Lung microvascular endothelial cell (primary cell): ENCODE results near the gene ELL2. TPM values are rescaled to one million over a fixed set of nuclear protein-coding genes. Genes with fewer than 3 reads are reported as not detected.
A peak's percentile ranks its signal among the peaks of the same experiment; 100 is the strongest.

Experiments used
- DNase-seq, 2 donors: peaks; one replicate each; pipeline versions ENCODE4 v3.0.0 to v3.0.0-alpha.2; 2010; ENCODE audit warnings: low read depth in 2 of 2
- total RNA-seq: library from RNA; depleted of rRNA; stranded (reverse); fragments of >200 nt; gene quantifications from 2 replicates; pipeline ENCODE4 v1.2.1, GENCODE V29; 2014

The ELL2 gene
- total RNA-seq, 1 donor from 2014 or later: 11.7 TPM

DNA sequence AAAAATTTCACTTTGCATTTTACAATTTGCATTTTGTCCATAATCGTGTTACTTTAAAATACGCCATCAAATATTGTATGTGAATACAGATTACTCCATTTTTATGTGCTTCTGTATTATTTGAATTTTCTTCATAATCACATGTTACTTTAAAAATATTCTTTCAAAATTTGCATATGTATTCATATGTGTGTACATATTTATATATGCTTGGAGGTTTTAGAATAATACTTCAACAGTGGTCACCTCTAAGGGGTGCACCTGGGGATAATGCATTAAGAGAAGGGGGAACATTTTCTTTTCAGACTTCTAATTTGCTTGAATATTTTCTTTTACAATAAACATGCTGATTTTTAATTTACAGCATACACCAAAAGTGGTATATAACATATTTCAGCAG is 21.9 kb upstream of the ELL2 start:
- DNase-seq: no peak

DNA sequence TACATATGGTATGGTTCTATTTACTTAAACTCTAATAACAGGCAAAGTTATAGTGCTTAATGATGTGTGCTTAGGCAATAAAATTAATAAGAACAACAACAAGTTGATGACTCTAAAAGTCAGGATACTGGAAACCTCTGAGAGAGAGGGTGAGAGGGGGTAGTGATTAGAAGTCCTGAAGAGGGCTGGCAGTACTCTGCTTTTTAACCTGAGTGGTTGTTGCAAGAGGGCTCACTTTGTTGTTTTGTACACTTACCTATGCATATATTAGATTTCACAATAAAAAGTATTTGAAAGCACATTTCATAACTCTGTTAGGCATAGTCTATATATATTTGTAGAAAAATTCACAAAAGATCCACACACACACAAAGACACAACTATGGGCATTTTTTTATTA is 21.4 kb upstream of the ELL2 start:
- no peak for DNase-seq

DNA sequence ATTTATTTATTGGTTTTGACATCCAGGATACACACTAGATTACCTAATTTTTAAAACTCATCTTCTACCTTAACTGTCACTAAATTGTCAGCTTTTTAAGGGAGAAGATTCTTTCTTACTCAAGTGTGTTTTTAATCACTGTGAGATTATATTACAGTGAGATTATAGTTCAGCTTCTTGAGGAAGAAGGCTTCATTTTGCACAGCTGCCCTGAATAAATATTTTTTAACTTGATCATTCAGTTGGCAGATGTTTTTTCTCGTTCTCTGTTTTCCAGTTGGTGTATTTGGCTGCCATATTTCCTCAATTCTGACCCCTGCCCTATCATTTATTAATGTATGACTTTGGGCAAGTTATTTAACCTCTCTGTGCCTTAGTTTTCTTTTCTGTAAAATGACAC is 15.0 kb upstream of the ELL2 start:
- DNase-seq: no peak

DNA sequence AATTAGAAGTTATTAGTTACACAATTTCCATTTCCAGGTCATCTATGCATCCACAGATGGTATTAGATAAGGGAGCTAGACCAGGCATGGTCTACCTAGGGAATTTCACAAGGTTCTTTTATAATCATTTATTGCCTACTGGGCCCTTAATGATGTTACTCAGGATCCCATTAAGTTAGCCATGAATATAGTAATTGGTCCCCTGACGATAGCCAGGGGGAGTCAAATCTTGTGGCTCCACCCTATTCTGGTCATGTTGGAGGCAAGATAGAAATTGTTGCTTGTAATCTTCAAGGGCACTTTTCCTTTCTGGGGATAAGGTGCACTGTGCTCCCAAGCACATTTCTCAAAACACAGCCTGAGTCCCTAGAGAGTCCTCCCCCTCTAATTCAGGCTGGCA is 14.1 kb upstream of the ELL2 start:
- DNase-seq: no peak

DNA sequence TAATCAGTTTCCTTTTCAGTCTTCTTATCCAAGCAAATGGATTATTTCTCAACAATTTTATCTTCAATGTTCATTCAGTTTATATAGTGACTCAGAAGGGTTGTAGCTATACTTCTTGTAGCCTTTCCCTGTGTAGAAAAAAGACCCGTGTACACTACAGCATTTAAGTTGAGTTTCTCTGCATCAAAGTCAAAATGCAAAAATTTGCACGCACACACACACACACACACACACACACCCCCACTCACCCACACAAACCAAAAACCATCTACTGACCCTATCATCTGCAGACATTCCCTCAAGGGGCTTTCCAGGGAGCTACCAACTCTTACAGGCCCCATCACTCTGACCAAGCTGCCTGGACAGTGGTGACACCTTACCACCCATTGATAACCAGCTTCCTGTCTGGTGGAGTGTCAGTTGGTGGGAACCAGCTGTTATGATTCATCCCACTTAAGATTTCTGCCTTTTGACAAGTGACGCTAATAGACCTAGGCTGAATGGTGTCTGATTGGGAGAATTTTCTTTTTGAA is 12.2 kb upstream of the ELL2 start:
- DNase-seq: peak in 1 of 2 donors; percentile 80

DNA sequence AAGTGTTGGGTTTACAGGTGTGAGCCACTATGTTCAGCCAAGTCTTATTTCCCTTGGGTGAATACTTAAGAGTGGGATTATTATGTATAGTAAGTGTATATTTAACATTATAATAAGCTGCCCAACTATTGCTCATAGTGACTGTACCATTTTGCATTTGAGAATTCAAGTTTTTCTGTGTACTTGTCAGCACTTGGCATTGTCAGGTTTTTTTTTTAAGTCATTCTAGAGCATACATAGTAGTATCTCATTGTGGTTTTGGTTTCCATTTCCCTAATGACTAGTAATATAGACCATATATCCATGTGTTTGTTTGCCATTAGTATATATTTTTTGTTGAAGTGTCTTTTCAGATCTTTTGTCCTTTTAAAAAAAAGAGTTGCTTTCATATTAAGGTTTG is 10.5 kb upstream of the ELL2 start:
- DNase-seq: no peak

DNA sequence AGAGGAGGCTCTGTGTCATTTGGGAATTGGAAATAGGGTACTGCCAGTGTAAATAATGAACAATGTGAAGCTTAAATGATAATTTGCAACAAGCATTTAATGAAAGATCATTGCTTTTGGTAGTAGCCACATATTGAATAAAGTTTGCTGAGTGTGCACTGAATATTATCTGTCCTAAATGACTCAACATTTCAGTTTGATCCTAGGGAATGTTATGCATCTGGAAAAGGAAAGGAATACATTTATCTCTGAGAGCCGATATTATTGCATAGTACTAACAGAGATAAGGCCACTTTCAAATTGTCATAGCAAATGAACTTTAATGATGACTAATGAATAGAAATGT is 8.7 kb upstream of the ELL2 start:
- DNase-seq: no peak

DNA sequence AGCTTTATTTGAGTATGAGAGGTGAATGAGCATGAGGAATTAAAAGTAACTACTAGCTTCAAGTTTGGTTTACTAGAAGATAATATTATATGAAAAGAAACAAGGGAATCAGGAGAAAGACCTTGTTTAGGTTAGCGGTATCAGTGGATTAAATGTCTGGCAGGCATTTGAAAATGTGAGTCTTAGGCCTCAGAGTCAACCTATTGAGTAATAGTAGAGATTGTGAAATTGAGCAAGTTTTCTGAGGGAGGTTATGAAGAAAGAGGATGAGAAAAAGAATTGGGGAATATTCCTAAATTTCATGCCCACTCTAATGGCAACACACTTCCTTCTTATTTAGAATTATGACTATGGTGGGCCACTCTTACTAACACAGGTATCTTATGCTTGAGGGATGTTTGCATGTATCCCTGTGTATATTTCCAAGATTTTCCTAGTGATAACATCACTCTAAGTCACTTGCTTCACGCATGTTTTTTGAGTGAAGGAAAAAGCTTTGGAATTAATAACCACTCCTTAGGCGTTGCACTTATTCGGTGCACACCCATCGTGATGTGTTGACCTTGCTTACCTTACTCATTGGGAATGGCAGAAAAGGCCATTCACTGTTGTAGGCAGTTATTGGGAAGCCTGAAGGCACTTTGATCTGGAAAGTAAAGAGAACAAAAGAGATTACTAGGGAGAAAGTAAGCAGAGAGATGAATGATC is 8.2 kb upstream of the ELL2 start:
- no peak for DNase-seq

DNA sequence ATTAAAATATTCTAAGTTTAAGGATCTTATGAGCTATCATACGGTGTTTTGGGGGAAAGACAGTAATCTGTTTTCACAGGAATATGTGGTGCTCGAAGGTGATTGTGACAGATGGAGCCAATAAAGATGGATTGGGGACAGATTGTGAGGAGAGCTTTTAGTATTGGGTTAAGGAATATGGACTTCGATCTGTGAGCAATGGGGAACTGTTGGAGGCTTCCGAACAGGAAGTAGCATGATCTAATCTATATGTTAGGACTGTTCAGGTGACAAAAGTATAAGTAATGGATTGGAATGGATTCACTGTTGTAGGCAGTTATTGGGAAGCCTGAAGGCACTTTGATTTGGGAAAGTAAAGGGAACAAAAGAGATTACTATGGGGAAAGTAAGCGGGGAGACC is 7.4 kb upstream of the ELL2 start:
- no peak for DNase-seq

DNA sequence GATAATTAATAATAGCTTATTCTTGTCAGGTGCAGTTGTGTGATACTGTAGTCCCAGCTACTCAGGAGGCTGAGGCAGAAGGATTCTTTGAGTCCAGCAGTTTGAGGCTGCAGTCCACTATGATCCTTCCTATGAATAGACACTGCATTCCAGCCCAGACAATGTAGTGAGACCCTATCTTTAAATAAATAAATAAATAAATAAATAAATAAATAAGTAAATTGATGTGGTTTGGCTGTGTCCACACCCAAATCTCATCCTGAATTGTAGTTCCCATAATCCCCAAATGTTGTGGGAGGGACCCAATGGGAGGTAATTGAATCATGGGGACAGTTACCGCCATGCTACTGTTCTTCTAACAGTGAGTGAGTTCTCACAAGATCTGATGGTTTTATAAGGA is 5.6 kb upstream of the ELL2 start:
- no peak for DNase-seq

DNA sequence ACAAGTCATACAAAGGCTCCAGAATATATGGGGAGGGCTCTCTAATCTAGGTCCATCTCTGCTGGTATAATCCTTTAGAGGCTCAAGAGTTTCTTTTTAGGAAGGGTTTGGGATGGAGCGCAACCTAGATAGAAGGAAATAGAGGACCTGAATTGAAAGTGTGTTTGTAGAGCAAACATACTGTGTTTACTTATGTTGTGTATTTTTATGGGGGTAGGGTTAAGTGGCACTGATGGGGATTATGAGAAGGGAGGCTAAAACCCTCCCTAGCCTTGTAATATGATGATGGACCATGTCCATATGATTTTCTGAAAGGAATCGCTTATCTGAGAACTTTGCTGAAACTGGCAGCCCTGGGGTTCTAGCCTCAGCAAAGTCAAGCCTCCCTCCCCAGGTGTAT is 4.4 kb upstream of the ELL2 start:
- no peak for DNase-seq

DNA sequence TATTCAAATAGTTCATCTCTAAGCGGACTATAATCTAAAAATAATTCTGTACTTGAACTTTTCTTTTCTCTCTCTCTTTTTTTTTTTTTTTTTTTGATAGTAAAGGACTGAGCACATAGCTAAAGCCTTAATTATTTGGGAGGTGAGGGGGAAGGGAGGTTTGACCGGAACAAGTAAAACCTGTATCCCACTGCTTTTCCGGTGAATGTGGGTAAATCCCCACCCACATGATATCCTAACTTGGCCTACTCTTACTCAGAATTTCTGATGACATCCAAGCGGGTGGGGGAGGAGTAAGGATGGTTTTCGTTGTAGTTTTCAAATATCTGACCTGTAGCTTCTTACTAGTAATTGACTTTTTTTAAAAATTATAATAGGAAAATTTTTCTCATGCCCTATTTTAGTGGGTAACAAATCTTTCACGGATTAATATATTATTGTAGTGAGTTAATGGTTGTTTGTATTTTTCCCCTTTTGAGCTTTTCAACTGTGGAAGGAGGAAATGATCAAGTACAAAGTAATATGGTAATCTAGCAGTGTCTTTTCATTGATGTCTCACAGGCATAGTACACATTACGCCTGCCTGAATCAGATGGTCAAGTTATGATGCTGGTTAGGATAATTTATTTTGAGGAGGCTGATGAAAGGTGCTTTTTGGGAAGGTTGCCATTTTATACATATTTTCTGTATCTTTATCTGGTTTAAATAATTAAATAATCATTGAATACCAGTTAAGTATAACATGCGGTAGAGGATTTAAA is 2.2 kb upstream of the ELL2 start:
- DNase-seq: no peak

DNA sequence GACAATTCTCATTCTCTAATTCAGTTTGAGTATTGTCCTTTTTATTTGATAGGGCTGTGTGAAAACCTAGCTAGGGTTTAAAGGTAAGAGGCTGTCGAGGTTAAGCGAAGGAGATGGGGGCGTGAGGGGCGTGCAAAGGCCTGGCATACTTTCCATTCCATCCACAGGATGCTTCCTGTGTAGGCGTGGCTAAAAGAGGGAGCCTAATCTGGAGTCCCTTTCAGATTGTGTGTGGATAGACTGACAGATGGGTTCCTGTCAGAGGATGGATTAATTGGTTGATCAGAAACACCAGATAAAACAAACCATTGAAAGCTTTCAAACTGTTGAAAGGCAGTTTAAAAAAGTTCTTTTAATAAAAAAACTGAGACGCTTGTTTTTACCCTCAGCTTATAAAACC is 1.1 kb upstream of the ELL2 start:
- DNase-seq: peak in 1 of 2 donors; percentile 55

DNA sequence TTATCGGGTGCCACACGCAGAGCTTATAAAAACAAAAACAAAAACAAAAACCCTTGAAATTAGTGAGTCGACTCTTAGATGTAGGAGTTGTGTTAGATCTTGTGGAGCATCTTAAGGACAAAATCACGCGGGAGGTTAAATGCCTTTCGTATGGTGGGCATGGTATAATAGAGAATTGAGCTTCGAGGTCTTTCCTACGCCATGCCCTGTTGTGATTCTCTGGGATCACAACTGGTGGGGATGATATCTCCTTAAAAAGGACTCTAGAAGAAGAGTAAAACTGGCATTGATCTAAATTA is 773 bp upstream of the ELL2 start:
- no peak for DNase-seq

DNA sequence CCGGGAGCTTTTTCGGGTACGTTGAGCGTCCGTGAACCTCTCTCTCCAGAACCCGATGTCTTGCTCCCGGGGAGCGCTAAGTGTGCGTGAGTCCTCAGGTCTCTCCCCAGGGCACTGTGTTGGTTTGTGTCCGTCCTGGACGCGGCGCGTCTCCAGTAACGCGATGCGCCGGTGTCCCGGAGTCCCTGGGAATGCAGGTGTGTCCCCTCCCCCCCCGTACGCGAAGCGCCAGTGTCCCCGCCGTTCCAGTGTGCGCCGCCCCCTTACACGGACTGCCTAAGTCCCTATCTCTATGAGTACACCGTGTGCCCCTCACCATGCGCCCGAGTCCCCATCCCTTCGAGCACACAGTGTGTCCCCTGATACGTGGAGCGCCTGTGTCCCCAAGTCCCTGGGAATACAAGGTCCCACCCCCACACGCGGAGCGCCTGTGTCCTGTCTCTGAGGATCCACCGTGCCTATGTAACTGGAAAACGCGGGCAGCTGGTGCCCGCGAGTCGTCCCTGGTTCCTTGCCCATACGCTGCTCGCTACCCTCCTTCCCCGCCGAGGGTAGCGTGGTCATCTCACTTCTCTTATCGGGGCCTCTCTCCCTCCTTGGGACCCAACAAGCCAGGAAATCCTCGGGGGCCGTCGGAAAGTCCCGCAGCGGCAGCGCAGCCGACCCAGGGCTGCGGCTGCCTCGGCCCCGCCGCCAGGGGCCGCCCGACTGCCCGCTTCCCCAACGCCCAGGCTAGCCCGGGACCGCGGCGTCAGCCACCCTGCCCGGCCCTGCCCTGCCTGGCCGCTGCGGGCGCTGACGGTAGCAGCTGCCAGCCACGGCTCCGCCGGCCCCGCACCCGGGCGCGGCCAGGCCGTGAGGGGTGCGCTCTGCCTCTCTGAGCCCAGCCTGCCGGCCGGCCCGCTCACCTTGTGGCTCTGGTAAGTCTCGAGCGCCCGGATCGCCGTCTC is 709 bp downstream of the ELL2 start:
- peak; percentile 89 to 90 for DNase-seq

DNA sequence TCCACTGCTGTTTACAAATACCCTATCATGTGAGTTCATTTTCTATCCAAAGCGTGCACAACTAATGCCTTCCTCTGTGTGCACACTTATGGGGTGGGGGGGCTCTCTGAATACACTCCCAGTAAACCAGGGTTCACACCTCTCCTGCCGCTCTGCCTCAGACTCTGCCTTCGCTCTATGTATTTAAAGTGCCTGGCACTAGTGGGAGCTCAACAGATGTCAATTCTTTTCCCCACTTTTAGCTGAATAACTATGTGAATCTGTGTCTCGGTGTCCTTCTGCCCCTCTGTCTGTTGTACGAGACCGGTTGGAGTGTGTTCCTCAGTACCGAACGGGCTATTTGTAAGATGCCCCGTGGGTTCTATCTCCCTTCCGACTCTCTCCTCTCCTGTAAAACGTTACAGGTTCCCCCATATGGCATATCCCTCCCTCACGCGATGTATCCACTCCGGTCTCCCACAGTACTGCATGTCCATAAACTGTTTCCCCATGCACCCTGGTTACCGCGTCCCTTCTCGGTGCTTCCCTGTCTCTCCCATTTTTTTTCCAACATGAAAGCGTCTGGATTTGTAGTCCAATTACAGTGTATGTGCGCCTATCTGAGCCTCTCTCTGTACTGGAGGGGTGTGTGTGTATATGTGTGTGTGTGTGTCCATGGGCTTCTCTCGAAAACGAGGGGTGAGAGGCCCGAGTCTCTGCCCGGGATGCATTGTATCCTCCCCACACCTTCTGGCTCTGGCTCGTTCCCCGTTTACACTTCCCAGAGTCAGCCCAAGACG is 1.6 kb downstream of the ELL2 start:
- DNase-seq: peak; percentile 50 to 60

DNA sequence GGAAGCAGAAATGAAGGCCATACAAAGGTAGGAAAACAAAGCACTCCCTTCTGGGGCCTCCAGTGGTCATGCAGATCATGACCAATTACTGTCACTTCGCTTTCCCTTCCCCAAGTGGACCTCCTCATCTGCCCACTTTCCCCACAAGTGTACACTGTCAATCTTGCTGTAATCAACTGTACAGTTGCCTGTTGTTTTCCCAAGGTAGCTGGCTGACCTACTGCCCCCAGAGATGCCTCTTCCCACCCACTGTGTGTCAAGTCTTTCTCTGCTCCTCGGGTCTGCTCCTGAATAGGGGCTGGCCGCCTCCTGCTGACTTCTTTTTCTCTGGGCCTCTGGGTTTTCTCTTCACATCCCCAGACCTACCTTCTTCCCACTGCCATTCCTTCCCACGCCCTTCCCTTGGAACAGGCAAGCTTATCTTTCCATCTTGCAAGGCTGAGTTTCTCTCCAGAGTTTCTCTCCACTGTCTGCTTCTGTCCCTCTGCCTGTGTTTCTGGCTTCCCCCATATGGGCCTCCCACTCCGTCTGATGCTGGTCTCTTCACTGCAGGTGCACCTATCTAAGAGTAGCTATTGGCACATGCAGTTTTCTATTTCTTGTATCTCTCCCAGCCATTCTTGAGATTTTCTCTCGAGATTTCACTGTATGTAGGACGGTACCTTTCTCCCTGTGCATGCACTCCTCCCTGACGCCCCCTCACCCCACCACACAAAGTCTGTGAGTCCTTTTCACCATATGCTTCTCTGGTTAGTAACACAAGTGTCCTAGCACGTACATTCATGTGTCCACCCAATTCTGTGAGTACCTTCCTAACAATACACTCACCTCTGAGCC is 2.4 kb downstream of the ELL2 start:
- peak; percentile 3 to 13 for DNase-seq

DNA sequence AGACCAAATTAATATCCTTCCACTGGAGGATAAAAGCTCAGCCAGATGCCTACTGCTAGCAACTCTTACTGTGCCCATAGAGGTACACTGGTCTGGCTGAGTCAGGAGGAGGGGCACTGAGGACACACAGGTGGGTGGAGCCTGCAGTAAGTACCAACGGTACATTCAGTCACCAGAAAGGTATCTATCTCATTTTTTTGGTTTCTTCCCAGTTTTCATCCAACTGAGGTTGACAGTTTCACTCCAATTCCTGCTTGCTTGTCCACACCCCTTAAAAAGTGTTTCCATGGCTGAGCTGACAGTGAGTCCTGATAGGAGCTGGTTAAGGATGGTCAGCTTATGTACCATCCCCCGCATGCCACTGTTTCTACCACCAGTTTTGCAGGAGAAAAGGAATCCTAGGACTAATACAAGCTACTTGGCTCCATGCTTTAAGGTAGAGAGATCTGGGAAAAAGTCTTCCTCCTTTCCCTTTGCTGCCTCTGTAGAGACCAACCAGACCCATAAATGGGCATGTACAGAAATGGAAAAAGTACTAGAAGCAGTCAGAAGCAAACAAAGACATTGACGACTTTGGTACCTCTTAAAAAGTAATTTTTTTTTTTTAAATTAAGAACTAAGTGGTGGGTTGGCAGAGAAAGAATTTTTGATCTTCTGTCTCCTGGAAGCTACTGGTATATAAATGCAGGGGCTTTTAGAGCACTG is 3.2 kb downstream of the ELL2 start:
- DNase-seq: peak in 1 of 2 donors; percentile 7

DNA sequence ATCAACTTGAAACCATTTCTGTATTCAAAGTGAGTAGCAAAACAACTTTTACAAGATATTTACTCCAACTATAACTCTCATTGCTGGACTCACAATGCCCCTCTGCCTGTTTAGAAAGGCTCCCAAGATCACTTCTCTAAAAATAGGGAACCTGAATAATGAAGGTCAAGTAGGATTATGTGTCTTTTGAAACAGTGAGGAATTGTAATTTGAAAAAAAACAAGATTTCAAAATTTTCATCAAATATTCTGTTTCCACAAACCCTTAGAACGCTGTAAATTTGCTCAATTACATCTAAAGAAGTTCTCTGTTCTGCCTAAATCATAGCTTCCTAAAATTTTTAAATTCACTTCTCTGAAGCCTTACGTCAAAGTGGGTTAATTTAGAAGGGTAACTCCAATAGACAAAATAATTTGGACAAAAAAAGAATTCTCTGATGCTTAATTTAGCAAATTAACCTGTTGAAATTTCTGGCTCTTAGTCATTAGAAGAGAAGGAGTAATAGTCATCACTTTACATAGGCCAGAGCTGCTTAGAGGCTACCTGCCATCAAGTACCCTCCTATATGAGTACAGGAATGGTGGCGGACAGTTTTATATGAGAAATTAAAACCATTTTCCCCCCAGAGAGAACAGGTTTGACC is 4.0 kb downstream of the ELL2 start:
- no peak for DNase-seq
